Loucy (cell line): Measurements from ENCODE around the gene GSDME.

ENCODE experiments used
- H2AFZ ChIP-seq: fragments of 200-600 bp; sonication (generic); 2 replicates; pipeline ENCODE4 v1.6.0; 2016; ENCODE audit warnings: antibody characterized with exemption, mild to moderate bottlenecking, low read length, moderate library complexity
- H3F3A ChIP-seq: fragments of 200-600 bp; 2 replicates; pipeline ENCODE4 v1.6.0; 2016; ENCODE audit warnings: antibody characterized with exemption, low read depth, mild to moderate bottlenecking
- H3K27me3 ChIP-seq: fragments of 200-600 bp; sonication (generic); 2 replicates; pipeline ENCODE4 v1.6.1; 2014; ENCODE audit warnings: low read length, mild to moderate bottlenecking; ENCODE audit not compliant: insufficient read depth, poor library complexity, severe bottlenecking
- H3K36me3 ChIP-seq: fragments of 200-600 bp; sonication (generic); 2 replicates; pipeline ENCODE4 v1.6.1; 2016; ENCODE audit warnings: low read length; ENCODE audit not compliant: insufficient read depth
- H3K4me1 ChIP-seq: fragments of 200-600 bp; sonication (generic); 2 replicates; pipeline ENCODE4 v1.5.1; 2014; ENCODE audit warnings: low read length, mild to moderate bottlenecking; ENCODE audit not compliant: insufficient read depth, poor library complexity, severe bottlenecking
- H3K4me2 ChIP-seq: fragments of 200-600 bp; sonication (generic); 2 replicates; pipeline ENCODE4 v1.6.0; 2014; ENCODE audit warnings: antibody characterized with exemption, low read length, low read depth, mild to moderate bottlenecking; ENCODE audit not compliant: poor library complexity, severe bottlenecking
- H3K4me3 ChIP-seq: fragments of 200-600 bp; sonication (generic); 2 replicates; pipeline ENCODE4 v1.5.1; 2014; ENCODE audit warnings: low read length, mild to moderate bottlenecking, mixed read lengths; ENCODE audit not compliant: poor library complexity, severe bottlenecking
- H3K79me2 ChIP-seq: fragments of 200-600 bp; sonication (generic); 2 replicates; pipeline ENCODE4 v1.6.1; 2014; ENCODE audit warnings: low read length; ENCODE audit not compliant: insufficient read depth
- H3K9ac ChIP-seq: fragments of 200-600 bp; sonication (generic); 2 replicates; pipeline ENCODE4 v1.6.0; 2014; ENCODE audit warnings: mild to moderate bottlenecking, low read depth, low read length, moderate library complexity; ENCODE audit not compliant: poor library complexity, severe bottlenecking
- H3K9me2 ChIP-seq: fragments of 200-600 bp; sonication (generic); replicated peaks from 2 replicates; pipeline ENCODE4 v1.6.1; 2016; ENCODE audit warnings: low read depth, low read length, mixed read lengths
- H3K9me3 ChIP-seq: fragments of 200-600 bp; sonication (generic); 2 replicates; pipeline ENCODE4 v1.6.1; 2014; ENCODE audit warnings: mild to moderate bottlenecking, antibody characterized with exemption, low read length, low read depth; ENCODE audit not compliant: insufficient read depth
- H4K20me1 ChIP-seq: fragments of 200-600 bp; sonication (generic); 2 replicates; pipeline ENCODE4 v1.6.0; 2014; ENCODE audit warnings: antibody characterized with exemption, low read length, mild to moderate bottlenecking; ENCODE audit not compliant: insufficient read depth, poor library complexity, severe bottlenecking
- EZH2phosphoT487 ChIP-seq: fragments of 200-600 bp; IDR thresholded peaks from 2 replicates; pipeline ENCODE4 v1.6.1; 2018; ENCODE audit warnings: antibody characterized with exemption, mild to moderate bottlenecking, moderate library complexity, borderline replicate concordance
- TF ChIP-seq, protein P1 (sequence below): fragments of 200-600 bp; sonication (generic); conservative IDR thresholded peaks from 2 replicates; pipeline ENCODE4 v1.5.1; 2014; ENCODE audit warnings: mild to moderate bottlenecking, antibody characterized with exemption, low read length

The GSDME gene

DNA sequence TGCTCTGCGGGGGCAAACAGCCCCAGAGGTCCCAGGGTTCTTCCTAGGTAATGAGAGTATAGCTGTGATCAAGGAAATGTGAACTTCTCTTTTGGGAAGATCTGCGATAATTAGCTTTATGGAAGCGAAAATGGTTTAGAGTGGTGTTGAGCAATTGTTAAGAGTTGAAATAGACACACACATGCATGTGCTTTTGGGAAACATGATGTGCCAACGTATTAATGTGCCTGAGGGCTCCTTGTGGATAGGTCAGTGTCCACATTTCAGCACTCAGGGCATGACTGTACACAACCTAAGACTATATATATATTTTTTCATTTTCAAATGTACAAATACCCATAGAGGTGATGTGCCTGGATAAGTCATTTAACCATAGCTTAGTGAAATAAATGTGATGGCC is 67.0 kb downstream of the GSDME start:
- Histone ChIP-seq H3K36me3 (peaks cover 10% of the 10 kb centered on the region; the same call in 1 of the 2 replicates), H3K79me2 (no peaks in the 10 kb centered on the region)

GRCh38 chr7:24685708-24686107 is 71.6 kb downstream of the GSDME start:
- Histone ChIP-seq H2AFZ (no peak overlapping the region), H3K79me2 (no peaks in the 10 kb centered on the region), H3K9me2 (no peaks in the 10 kb centered on the region), H3K4me3 (no peak overlapping the region), H3K4me1 (peaks cover 13% of the 10 kb centered on the region), H3K9me3 (no peaks in the 10 kb centered on the region), H4K20me1 (no peaks in the 10 kb centered on the region), H3K9ac (no peak overlapping the region), H3K36me3 (peaks cover 18% of the 10 kb centered on the region), H3K4me2 (no peak overlapping the region), H3F3A (no peaks in the 10 kb centered on the region), H3K27me3 (no peaks in the 10 kb centered on the region)
- TF ChIP-seq, protein P1, sequence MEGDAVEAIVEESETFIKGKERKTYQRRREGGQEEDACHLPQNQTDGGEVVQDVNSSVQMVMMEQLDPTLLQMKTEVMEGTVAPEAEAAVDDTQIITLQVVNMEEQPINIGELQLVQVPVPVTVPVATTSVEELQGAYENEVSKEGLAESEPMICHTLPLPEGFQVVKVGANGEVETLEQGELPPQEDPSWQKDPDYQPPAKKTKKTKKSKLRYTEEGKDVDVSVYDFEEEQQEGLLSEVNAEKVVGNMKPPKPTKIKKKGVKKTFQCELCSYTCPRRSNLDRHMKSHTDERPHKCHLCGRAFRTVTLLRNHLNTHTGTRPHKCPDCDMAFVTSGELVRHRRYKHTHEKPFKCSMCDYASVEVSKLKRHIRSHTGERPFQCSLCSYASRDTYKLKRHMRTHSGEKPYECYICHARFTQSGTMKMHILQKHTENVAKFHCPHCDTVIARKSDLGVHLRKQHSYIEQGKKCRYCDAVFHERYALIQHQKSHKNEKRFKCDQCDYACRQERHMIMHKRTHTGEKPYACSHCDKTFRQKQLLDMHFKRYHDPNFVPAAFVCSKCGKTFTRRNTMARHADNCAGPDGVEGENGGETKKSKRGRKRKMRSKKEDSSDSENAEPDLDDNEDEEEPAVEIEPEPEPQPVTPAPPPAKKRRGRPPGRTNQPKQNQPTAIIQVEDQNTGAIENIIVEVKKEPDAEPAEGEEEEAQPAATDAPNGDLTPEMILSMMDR = no peak
- TF ChIP-seq EZH2phosphoT487 = no peak

More for the DNA sequence above, 67.0 kb downstream of the GSDME start:
- no peak overlapping the region for H3K9ac ChIP-seq
- no peaks in the 10 kb centered on the region for H3K27me3 ChIP-seq
- no peak overlapping the region for H2AFZ ChIP-seq
- no peak for TF ChIP-seq EZH2phosphoT487
- TF ChIP-seq, protein P1 = no peak
- H4K20me1 ChIP-seq = no peaks in the 10 kb centered on the region
- H3K4me2 ChIP-seq = no peak overlapping the region
- H3K4me1 ChIP-seq = peaks cover 8% of the 10 kb centered on the region
- H3F3A ChIP-seq = no peaks in the 10 kb centered on the region
- no peaks in the 10 kb centered on the region for H3K9me3 ChIP-seq
- H3K4me3 ChIP-seq = no peak overlapping the region
- no peaks in the 10 kb centered on the region for H3K9me2 ChIP-seq

DNA sequence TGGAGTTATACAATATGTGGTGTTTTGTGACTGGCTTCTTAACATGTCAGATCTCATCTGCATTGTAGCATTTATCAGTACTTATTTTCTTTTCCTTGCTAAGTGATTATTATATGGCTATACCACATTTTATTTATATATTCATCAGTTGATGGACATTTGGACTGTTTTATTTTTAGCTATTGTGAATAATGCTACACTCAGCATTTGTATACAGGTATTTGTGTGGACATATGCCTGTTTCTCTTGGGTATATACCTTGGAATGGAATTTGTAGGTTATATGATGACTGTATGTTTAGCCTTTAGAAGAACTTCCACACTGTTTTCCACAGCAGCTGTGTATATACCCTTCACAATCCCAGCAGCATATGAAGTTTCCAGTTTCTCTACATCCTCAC is 86.5 kb downstream of the GSDME start:
- Histone ChIP-seq H3K27me3 (no peaks in the 10 kb centered on the region), H3K9me3 (no peaks in the 10 kb centered on the region), H3K9me2 (no peaks in the 10 kb centered on the region), H3F3A (no peaks in the 10 kb centered on the region), H3K79me2 (no peaks in the 10 kb centered on the region), H3K4me3 (no peak overlapping the region), H4K20me1 (no peaks in the 10 kb centered on the region), H3K9ac (no peak overlapping the region), H3K4me2 (no peak overlapping the region), H3K4me1 (peaks cover 19% of the 10 kb centered on the region), H2AFZ (no peak overlapping the region), H3K36me3 (no peaks in the 10 kb centered on the region)
- TF ChIP-seq, protein P1 = no peak
- no peak for TF ChIP-seq EZH2phosphoT487
